GM18867 (cell line): ENCODE measurements around the gene OSBPL3.

Source experiments
- ATAC-seq: cut with Tn5 transposase; IDR thresholded peaks from one replicate; pipeline ENCODE4 v1.9.1; 2021; ENCODE audit warnings: mild to moderate bottlenecking, moderate library complexity; ENCODE audit not compliant: unreplicated experiment

The OSBPL3 gene

GRCh38 chr7:24959735-24960485 lies 20.1 kb downstream of the OSBPL3 start:
- ATAC-seq, result no peak

DNA sequence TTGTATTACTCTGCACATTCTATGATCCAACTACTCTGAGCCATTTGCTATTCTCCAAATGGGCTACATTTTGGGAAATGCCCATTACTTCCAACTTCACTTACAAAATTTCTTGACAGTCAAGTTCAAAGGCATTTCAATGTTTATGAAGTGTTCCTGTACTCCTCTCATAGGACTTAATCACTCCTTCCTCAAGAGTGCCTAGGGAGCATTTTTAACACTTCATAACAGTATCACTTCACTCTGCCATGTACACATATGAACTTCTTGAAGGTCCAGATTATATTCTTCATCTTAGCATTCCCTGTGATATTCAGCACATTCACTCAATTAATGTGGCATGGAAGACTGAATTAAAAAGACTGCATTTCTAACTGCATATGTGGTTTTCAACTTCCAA lies 21.6 kb downstream of the OSBPL3 start:
- ATAC-seq, result no peak

- no peak for ATAC-seq
Observed at GRCh38 chr7:24956021-24956420, 24.0 kb downstream of the OSBPL3 start.

DNA sequence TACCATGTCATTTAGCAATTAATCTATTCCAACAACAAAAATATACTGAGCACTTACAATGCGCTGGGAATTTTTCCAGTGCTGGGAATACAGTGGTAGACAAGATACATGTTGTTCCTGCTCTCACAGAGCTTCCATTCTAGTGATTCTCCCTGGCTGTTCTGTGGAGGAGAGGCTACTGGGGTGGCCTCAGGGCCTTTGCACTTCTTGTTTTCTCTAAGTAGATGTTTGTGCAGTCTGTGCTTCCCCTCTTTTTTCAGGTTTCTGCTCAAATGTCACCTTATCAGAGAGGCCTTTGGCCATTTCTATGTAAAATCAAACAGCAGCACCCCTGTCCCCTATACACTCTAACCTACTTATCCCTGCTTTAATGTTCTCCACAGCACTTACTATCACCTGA lies 24.7 kb downstream of the OSBPL3 start:
- no peak for ATAC-seq

DNA sequence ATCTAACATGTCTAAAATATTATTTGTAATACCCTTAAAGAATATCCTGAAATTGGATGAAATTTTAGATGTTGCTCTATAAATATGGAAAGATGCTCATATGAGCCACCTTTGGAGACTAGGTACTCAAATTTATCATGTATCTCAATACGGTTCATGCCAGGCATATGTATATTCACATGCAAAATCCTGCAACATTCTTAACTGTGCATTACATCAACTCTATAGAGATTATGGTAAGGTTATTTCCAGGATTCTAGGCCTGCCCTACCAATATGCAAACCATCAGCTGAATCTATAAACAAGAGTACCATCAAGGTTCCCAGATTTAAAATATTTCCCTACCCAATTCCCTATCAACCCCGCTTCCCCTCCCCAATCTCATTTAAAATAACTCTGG lies 27.5 kb downstream of the OSBPL3 start:
- ATAC-seq, result no peak

DNA sequence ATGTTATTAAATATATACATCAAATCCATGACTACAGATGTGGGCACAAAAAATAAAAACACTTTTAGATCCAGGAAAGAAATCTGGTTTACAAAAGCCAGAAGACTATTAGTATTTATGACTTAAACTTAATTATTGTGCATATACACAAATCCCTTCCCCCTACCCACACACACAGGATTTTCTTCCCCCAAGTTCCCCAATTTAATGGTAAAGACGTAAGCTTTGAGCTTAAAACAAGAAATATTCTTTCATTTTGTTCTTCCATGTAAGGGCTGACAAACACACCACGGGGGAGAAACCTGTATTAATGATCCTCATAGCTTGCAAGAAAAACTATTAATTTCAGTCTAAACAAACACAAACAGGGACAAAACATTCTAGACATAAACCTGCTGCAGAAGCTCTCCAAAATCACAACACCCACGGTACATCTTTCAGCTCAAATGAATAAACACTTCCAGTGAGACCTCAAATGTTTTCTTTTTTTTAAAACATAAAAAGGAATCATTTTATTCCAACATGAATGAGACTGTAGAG lies 28.5 kb downstream of the OSBPL3 start:
- no peak for ATAC-seq

DNA sequence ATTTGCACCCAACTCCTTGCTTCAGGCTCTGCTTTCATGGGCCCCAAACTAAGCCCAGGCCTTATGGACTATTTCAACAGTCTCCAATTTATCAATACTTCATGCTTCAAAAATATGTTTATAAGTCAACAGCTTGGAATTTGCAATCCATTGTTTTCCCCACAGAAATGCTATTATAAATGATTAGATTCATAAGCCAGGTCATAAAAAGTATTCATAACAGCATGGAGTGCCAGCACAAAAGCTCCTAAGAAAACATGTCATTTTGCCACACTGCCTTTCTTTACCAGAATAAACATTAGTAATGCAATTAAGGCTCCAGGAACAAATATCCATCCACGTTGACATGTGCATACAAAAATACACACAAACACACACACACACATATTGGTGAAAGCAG lies 30.1 kb downstream of the OSBPL3 start:
- ATAC-seq, result no peak

DNA sequence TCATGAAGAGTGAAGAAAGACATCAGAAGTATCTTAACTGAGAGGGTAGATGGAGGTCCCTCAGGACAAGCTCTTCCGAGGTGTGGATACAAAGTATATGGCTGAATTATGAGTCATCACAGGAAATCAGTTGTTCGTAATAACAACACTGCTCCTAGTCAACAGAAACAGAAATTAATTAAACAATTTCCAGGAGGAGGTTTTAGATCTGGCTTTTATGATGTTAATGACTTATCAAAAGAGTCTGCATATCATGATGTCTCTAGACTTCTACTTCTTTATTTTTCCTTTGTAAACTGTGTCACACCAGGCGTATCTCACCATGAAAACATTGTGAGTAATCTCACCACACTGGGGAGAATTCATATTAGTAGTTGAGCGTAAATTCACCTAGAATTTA lies 31.2 kb downstream of the OSBPL3 start:
- peak; percentile 42 for ATAC-seq

- no peak for ATAC-seq
Observed at GRCh38 chr7:24946467-24946866, 33.5 kb downstream of the OSBPL3 start.

DNA sequence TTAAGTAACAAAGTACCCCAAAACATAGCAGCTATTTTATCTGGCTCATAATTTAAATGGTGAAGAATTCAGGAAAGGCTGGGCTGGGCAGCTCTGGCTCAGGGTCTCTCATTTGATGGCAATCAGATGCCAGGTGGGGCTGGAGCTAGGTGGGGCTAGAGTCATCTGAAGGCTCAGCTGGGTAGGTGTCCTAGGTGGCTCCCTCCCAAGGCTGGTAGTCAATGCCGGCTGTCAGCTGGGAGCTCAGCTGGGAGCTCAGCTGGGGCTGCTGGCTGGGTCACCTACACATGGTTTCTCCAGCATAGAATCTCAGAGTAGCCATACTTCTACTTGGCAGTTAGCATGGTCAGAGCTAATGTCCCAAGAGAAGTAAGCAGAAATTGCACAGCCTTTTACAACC lies 34.1 kb downstream of the OSBPL3 start:
- ATAC-seq, result no peak

DNA sequence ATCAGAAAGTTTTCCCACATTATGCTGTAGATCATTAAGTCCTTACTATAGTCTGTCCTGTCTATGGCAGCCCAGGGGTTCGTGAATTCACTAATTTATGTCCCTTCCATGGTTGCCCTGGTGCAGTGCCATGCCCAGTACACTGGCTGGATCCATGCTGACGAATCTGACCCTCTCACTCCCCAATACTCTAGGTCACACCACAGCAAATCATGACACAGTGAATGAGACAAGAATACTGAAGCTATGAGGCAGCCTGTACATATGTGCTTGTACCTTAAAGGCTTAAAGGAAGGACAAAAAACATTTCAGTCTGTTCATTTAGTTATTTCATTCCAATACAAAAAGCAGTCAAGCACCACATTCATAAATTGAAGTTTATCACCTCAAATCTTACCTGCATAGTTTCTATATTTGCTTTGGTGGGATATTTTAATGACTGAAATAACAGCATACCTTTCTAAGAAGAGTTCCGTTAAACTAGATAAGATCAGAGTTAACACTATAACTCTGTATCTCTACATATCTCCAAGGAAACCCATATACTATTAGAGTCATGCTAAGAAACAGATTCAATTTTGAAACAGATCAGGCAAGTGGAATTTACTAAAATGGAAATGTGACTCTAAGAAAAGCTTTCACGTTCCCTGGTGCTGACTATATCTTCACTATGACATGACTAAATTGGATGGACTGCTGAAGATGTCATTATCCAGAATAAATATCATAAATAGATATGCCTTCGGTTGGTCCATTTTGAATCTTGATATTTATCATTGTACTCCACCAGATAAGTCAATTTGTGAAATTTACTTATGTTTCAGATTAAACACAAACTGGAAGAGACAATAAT lies 36.7 kb downstream of the OSBPL3 start:
- ATAC-seq, result no peak

- no peak for ATAC-seq
Observed at GRCh38 chr7:24942226-24942625, 37.8 kb downstream of the OSBPL3 start.

- ATAC-seq, result no peak
Observed at GRCh38 chr7:24939416-24939815, 40.6 kb downstream of the OSBPL3 start.

DNA sequence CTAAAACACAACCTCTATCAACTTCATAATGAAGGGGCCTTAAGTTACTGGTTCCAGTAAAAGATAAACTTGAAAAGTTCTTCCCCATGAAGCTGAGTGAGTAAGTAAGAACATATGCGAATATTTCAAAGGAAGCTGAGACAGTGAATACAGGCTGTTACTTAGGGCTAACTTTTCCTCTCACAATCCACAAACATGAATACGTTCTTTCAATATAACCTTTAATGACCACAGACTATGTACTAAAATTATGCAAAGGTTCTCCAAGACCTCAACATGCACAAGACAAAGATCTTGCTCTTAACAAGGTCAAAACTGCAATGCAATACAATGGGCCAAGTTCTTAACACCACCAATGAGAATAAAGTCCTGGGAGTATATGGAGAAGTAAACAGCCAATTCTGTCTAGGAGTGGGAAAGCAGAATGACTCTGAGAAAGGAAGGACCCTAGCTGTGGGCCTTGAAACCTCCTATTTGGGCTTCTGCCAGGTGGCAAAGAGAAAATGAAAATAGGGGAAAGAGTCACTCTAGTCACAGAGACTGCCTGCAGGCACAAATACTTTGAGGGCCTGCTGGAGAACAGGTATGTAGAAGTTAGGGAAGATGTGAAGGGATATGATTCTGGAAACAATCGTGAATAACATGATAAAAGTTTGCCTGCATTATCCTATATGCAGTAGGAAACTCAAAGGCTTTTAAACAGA lies 43.7 kb downstream of the OSBPL3 start:
- ATAC-seq, result peak; percentile 78

DNA sequence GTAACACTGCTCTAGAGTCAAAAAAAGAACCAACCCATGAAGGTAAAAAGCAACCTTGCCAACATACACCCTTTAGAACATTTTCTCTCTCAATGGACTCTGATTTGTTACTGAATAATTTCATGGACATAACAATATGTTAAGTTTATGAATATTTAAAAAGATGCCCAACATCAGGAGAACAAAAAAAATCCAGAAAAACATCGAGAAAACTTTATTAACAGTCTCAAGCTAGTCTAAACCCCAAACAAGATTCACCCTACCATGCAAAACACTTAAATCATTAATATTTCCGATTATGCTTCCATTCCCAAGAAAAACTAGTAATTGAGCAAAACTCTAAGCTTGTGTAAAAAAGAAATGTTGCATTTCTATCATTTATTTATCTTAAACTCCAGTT lies 46.7 kb downstream of the OSBPL3 start:
- ATAC-seq, result no peak

DNA sequence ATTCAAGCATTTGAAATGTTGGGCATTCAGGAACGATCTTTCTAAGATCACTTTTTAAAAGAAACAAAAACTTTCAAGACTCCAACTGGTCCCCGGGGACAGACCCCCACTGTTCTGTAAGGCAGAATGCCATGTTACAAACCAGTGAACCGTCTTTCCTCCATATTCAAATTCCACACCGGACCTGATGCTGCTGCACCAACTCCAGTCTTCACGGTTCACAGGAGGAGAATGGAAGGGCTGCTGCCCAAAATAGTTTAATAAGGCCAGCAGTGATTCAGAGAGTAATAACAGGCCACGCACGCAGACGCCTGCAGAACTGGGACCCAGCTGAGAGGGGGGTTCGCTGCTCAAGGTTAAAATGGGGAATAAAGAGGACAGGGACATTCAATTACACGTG lies 47.2 kb downstream of the OSBPL3 start:
- ATAC-seq, result no peak

DNA sequence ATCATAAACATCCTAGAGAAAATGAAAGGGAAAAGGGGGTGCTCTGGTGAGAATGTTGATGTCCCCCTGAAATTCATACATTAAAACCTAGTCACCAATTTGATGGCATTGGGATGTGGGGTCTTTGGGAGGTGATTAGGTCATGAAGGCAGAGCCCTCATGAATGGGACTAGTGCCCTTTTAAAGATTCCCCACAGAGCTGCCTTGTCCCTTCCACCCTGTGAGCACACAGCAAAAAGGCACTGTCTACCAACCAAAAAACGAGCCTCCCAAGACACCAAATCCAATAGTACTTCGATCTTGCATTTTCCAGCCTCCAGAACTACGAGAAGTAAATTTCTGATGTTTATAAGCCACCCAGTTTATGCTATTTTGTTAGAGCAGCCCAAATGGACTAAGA lies 47.6 kb downstream of the OSBPL3 start:
- ATAC-seq, result no peak

GRCh38 chr7:24931844-24932243 lies 48.1 kb downstream of the OSBPL3 start:
- ATAC-seq, result no peak

- no peak for ATAC-seq
Observed at GRCh38 chr7:24930856-24931255, 49.1 kb downstream of the OSBPL3 start.

GRCh38 chr7:24926623-24927524 lies 53.1 kb downstream of the OSBPL3 start:
- ATAC-seq, result no peak
